Fibroblast of peridontal ligament (primary cell): ENCODE data around the gene FBXW10.
A peak's percentile ranks its signal among the peaks of the same experiment; 100 is the strongest.
"Not testable (repeated sequence)": the region's sequence is repeated elsewhere in the genome, so short reads cannot be mapped to it uniquely, and the experiment has no call there.

Source experiments
- DNase-seq: peaks from one replicate; pipeline ENCODE4 v3.0.0-alpha.2; 2010; ENCODE audit errors: extremely low read depth

Gene FBXW10

DNA sequence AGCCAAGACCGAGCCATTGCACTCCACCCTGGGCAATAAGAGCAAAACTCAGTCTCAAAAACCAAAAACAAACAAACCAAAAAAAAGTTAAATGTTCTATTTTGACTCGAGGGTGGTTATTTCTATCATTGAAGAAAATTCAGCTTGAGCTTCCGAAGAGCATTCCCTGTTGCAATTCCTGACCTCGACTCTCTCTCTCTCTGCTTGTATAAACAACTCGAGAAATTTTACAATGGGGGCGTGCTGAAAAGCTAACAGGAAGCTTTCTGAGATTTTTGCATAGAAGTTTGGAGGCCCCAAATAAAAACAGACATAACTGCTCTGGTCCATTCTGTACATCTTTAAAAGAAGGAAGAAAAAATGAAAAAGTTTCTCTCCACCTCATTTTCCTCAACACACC, 3.6 kb downstream of the FBXW10 start:
- DNase-seq, result peak; percentile 57

DNA sequence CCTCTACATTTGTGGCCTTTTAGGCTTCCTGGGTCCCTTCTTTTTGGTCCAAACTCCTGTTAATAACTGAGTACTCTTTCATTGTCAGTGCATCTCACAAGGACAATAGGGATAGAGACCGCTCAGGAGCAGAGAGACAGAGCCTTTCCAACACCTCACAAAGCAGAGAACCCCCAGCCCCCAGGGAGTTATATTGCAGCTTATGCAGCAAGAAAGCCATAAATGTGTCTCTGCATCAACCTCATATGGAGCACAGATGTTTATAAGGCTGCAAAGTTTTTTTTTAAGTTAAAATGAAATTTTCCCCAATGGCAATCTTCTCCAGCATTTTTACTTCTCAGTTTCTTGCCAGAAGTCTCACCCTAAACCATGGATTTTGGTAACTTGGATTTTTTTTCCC, 6.4 kb downstream of the FBXW10 start:
- DNase-seq, result peak; percentile 8

DNA sequence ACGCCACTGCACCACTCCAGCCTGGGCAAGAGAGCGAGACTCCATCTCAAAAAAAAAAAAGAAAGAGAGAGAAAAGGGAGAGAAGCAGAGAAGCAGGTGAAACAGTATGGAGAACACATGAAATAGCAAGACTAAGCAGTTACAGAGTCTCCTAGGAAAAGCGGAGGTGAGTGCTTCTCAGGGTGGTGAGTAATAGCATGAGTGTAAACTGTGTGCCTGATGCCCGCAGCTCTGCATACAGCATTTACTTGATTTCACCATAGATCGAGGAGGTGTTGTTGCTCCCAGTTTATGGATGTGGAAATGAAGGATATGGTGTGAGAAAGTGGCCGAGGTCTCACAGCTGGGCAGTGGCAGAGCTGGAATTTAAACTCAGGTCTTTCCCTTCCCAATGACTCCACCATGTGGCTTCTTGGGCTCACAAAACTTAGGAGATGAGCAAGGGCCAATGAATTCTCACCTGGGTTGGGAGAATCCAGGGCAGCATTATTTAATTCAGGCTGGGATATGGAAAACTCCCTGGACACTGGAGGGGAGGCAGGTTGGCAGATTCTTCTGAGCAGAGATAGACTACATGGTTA, 10.1 kb downstream of the FBXW10 start:
- not testable (repeated sequence) for DNase-seq

DNA sequence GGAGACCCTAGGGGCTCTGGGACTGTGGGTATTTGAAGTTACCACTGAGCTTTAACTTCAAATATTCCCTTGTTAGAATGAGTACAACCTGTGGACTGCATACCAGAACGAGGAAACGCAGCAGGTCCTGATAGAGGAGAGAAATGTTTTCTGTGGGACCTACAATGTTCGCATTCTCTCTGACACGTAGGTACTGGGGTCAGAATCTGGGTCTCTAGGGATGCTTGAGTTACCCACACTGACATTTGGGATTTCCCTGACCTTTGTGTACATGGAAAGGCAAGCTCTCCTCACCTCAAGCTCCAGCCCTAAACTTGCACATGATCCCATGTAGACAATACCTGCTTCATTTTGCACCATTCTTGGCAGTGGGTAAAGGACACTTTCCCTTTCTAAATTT, 12.1 kb downstream of the FBXW10 start:
- DNase-seq, result not testable (repeated sequence)

DNA sequence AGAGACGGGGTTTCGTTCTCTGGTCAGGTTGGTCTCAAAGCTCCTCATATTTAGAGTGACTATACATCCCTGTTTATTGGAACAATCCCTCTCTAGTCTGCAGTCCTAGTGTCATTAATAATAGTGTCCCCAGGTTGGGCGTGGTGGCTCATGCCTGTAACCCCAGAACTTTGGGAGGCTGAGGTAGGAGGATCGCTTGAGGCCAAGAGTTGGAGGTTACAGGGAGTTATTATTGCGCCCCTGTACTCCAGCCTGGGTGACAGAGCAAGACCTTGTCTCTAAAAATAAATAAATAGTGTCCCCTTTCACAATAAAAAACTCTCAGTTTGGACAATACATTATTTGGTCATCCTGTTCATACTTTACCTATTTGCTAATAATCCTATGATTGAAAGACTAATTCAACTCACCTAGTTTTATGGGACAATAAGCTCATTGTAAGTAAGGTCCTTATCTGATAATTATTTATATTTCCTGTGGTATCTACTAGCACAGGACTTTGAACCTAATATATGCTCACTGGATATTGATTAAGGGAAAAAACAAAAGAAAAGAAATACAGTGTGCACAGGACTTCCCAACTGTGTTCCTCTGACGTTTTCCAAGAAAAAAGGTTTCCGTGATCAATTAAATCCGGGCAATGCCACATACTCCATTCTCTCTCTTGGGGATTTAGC, 13.7 kb downstream of the FBXW10 start:
- not testable (repeated sequence) for DNase-seq

GRCh38 chr17:18758344-18758743, 14.5 kb downstream of the FBXW10 start:
- not testable (repeated sequence) for DNase-seq

DNA sequence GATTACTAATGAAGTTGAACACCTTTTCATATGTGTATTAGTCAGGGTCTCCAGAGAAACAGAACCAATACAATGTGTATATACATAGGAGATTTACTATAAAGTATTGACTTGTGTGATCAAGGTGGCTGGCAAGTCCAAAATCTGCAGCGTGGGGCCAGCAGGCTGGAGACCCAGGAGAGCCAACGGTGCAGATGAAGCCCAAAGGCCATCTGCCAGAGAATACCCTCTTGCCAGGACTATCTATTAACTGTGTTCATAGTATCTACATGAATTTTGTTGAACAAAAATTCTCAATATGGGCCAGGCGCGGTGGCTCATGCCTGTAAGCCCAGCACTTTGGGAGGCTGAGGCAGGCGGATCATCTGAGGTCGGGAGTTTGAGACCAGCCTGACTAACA, 16.4 kb downstream of the FBXW10 start:
- not testable (repeated sequence) for DNase-seq

- not testable (repeated sequence) for DNase-seq
Observed at GRCh38 chr17:18770572-18770971, 26.7 kb downstream of the FBXW10 start.

DNA sequence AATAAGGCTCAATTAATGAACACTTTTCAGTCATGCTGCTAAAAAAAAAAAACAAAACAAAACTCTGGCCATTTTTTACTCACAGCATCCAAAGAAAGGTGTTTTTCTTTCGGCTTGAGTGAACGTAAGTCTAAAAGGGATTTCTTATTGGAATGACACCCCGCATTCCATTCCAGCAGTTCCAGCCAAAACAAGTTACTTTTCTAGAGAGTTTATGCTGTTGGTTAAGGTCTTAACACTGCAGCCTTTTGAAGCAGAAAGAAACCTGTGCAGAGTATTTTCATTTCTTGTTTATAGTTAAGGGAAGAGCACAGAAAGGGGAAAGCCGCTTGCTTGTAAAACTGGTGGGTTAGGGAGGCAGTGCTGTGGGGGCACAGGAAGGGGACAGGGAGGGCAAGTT, 27.2 kb downstream of the FBXW10 start:
- not testable (repeated sequence) for DNase-seq

DNA sequence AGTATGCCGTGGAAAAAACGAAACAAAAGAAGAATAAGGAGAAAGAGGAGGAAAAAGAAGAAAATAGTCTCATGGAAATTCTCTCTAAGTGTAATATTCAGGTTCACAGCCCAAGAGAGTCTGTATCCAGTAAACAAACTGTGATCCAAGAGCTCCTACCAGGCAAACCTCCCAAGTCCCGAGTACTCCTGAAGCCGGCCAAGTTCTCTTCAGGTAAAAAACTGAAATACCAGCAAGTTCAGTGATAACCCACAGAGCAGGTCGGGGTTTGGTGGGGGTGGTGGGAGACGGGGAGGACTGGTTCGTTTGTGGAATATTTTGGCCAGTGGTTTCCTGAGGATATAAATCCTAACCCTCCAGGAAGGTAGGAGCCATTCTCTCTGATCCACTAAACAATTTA, 28.6 kb downstream of the FBXW10 start:
- DNase-seq, result no peak

DNA sequence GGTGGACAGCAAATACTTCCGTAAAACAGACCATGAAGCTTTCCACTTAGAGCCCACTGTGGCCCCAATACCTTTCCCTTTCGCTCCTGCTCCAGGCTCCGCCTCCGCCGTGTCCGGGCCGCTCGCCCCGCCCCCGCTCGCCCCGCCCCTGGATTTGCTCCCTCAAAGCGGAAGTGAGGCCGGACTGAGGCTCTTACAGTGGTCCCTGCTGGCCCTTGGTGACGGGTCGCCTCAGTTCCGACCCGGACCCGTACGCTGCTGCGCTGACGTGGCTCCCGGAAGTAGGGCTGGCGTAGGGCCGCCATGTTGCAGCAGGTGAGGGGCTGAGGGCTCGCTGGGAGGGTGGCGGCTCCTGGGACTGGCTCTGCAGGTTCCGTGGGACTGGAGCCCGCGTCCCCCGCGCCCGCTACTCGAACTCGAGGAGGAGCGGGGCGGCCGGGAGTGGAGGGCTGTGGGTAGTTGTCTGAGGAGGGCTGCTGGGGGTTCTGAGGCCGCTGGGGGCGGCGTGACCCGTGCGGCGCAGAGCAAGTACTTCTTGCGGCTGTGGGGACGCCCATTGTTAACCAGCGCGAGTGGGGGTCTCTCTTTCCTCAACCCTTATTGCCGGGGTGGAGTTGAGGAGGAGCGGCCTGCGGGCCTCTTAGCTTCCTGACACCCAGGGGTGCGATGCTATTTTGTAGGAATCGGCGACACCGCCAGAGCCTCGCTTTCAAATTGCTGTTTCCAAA, 37.3 kb downstream of the FBXW10 start, which contains the start of gene TVP23B:
TSS of gene TVP23B (plus strand) at position 193 of the 728 bp plus-strand sequence. CDS start at position 304, 111 bp downstream.
- DNase-seq, result peak; percentile 86

DNA sequence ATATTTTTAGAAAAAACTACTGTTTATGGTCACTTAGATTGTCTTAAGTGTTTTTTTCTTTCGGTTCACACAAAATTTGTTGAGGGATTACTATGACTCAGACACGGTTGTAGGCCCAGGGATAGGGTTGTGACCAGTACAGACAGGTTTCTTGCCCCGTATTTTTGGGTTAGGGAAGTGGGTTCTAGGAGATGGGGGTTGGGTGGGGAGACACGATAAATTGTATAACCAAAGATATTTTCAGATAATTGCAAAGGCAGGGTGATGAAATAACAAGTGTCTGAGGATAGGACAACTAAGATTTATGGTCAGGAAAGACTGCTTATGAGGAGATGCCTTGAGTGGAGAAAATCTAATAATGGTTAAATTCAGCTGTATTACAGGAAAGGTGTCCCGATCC, 38.0 kb downstream of the FBXW10 start:
- not testable (repeated sequence) for DNase-seq

DNA sequence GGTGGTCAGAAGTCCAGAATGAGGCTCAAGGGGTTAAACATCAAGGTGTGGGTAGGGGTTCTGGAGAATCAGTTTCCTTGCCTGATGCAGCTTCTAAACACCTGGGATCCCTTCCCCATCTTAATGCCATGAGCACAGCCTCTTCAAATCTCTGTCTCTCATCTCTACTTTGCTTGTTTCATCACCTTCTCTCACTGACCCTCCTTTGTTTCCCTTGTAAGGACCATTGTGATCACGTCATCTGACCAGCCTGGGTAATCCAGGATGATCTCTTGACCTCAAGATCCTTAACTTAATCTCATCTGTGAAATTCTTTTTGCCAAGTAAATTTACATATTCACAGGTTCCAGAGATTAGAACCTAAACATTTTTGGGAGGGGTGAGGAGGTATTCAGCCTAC, 42.1 kb downstream of the FBXW10 start:
- not testable (repeated sequence) for DNase-seq

- DNase-seq, result not testable (repeated sequence)
Observed at GRCh38 chr17:18786890-18787289, 43.0 kb downstream of the FBXW10 start.

DNA sequence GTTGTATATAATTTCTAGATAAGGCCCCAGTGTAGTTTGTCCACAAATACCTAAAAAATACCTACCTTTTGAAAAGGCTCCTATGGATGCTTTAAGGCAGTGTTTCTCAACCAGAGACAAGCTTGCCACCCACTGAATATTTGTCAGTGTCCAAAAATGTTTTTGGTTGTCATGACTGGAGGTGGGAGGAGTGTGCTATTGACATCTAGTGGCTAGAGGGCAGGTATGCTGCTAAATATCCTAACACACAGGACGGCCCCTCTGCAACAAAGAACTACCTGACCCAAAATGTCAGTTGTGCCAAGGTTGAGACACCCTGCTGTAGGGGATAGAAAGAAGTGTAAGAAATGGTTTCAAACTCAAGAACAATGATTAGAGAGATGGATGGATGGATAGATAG, 47.5 kb downstream of the FBXW10 start:
- not testable (repeated sequence) for DNase-seq

GRCh38 chr17:18794841-18795240, 51.0 kb downstream of the FBXW10 start:
- peak; percentile 24 for DNase-seq

- DNase-seq, result not testable (repeated sequence)
Observed at GRCh38 chr17:18796887-18797286, 53.0 kb downstream of the FBXW10 start.

DNA sequence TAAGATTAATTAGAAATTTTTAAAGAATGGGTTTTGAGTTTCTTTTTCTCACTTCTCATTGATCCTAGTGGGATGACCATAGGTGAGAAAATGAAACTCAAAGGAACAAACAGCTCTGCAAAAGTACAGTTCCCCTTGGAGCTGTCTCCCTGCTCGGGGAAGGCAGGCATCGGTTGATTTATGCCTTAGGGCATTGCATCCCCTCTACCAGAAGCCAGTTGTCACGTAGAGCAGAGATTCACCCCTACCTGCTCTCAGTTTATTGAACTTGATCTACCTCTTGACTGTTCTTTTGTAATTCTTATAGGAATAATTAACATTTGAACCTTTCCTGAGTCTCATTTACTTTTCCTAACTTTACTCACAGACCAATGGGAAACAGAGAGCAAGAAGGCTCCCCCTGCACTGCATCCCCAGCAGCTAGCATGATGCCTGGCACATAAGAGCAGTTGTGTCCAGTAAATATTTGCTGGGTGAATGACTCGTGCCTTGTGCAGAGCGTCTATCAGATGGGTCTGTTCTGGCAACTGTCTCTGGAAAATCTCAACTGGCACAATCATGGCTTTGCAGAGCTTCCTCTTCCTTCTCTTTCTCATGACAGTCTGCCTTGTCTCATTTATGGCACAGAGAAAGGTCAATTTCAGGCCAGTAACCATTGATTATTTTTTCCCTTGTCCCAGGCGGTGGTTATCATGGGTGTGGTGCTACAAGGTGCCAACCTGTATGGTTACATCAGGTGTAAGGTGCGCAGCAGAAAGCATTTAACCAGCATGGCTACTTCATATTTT, 59.8 kb downstream of the FBXW10 start:
- DNase-seq, result not testable (repeated sequence)

GRCh38 chr17:18815924-18816323, 72.1 kb downstream of the FBXW10 start:
- DNase-seq, result not testable (repeated sequence)

GRCh38 chr17:18816489-18817371, 72.9 kb downstream of the FBXW10 start:
- peak; percentile 90 for DNase-seq

GRCh38 chr17:18821430-18821829, 77.6 kb downstream of the FBXW10 start:
- DNase-seq, result peak; percentile 2
